Neural cell (in vitro differentiated cells): ENCODE data around the gene PCGF3. TPM values are rescaled to one million over a fixed set of nuclear protein-coding genes. Genes with fewer than 3 reads are reported as not detected.

Source experiments
- H2AFZ ChIP-seq: fragments of 200-600, 300-800 bp; sonication (generic), shearing (Covaris generic); 2 replicates; pipeline ENCODE4 v1.6.0; 2014; ENCODE audit warnings: low read depth, mild to moderate bottlenecking, antibody characterized with exemption, low read length, moderate library complexity
- H3F3A ChIP-seq: fragments of 200-600 bp; shearing (Covaris generic); 2 replicates; pipeline ENCODE4 v1.6.1; 2016; ENCODE audit warnings: mild to moderate bottlenecking, moderate library complexity, mixed read lengths, antibody characterized with exemption, low read length; ENCODE audit not compliant: insufficient read depth, poor library complexity, severe bottlenecking
- H3K27ac ChIP-seq: fragments of 200-600, 300-800 bp; sonication (generic), shearing (Covaris generic); 2 replicates; pipeline ENCODE4 v1.5.1; 2014; ENCODE audit warnings: mild to moderate bottlenecking, low read length, moderate library complexity
- H3K27me3 ChIP-seq: fragments of 300-800, 200-600 bp; sonication (generic), shearing (Covaris generic); 2 replicates; pipeline ENCODE4 v1.6.0; 2014; ENCODE audit warnings: mild to moderate bottlenecking, low read depth, low read length, moderate library complexity; ENCODE audit not compliant: insufficient read depth
- H3K36me3 ChIP-seq: fragments of 300-800, 200-600 bp; sonication (generic), shearing (Covaris generic); 2 replicates; pipeline ENCODE4 v1.5.1; 2014; ENCODE audit warnings: mild to moderate bottlenecking, antibody characterized with exemption, low read length, moderate library complexity; ENCODE audit not compliant: insufficient read depth
- H3K4me2 ChIP-seq: fragments of 300-800, 200-600 bp; sonication (generic), shearing (Covaris generic); 2 replicates; pipeline ENCODE4 v1.6.0; 2014; ENCODE audit warnings: mild to moderate bottlenecking, low read length
- H3K4me3 ChIP-seq: fragments of 300-800, 200-600 bp; sonication (generic), shearing (Covaris generic); 2 replicates; pipeline ENCODE4 v1.5.1; 2014; ENCODE audit warnings: mild to moderate bottlenecking, low read length, moderate library complexity
- H3K79me2 ChIP-seq: fragments of 200-600 bp; shearing (Covaris generic); replicated peaks from 2 replicates; pipeline ENCODE4 v1.6.0; 2014; ENCODE audit warnings: mild to moderate bottlenecking, low read length, moderate library complexity; ENCODE audit not compliant: insufficient read depth
- H3K9ac ChIP-seq: fragments of 300-800, 200-600 bp; sonication (generic), shearing (Covaris generic); 2 replicates; pipeline ENCODE4 v1.6.1; 2016; ENCODE audit warnings: mild to moderate bottlenecking, low read length, mixed read lengths
- H3K9me2 ChIP-seq: fragments of 200-600 bp; shearing (Covaris generic); 2 replicates; pipeline ENCODE4 v1.6.1; 2016; ENCODE audit warnings: mild to moderate bottlenecking, low read length, mixed read lengths; ENCODE audit not compliant: insufficient read depth
- H3K9me3 ChIP-seq: fragments of 200-600, 300-800 bp; sonication (generic), shearing (Covaris generic); 2 replicates; pipeline ENCODE4 v1.6.1; 2016; ENCODE audit warnings: mild to moderate bottlenecking, mixed run types, low read length, moderate library complexity, mixed read lengths
- H4K20me1 ChIP-seq: fragments of 200-600 bp; shearing (Covaris generic); 2 replicates; pipeline ENCODE4 v1.6.1; 2016; ENCODE audit warnings: mild to moderate bottlenecking, mixed run types; ENCODE audit not compliant: insufficient read depth
- EP300 ChIP-seq: fragments of 450-650 bp; conservative IDR thresholded peaks from 2 replicates; pipeline ENCODE4 v1.6.1; 2014; ENCODE audit warnings: antibody characterized with exemption, mild to moderate bottlenecking, moderate library complexity; ENCODE audit not compliant: poor library complexity, severe bottlenecking
- EZH2 ChIP-seq: fragments of 200-600, 300-800 bp; shearing (Covaris generic), sonication (generic); IDR thresholded peaks from 2 replicates; pipeline ENCODE4 v1.6.1; 2014; ENCODE audit warnings: antibody characterized with exemption, low read length, borderline replicate concordance, mild to moderate bottlenecking; ENCODE audit not compliant: insufficient read depth, poor library complexity, severe bottlenecking
- MXI1 ChIP-seq: fragments of 450-650 bp; conservative IDR thresholded peaks from 2 replicates; pipeline ENCODE4 v1.6.1; 2014; ENCODE audit warnings: antibody characterized with exemption, mild to moderate bottlenecking; ENCODE audit not compliant: poor library complexity, severe bottlenecking
- POLR2AphosphoS5 ChIP-seq: IDR thresholded peaks from 2 replicates; pipeline ENCODE4 v1.6.1; 2012
- RAD21 ChIP-seq: fragments of 450-650 bp; conservative IDR thresholded peaks from 2 replicates; pipeline ENCODE4 v1.6.1; 2014; ENCODE audit warnings: antibody characterized with exemption, mild to moderate bottlenecking, moderate library complexity
- SMC3 ChIP-seq: fragments of 450-650 bp; conservative IDR thresholded peaks from 2 replicates; pipeline ENCODE4 v1.6.1; 2014; ENCODE audit warnings: antibody characterized with exemption, mild to moderate bottlenecking, moderate library complexity; ENCODE audit not compliant: poor library complexity
- TAF1 ChIP-seq: IDR thresholded peaks from 2 replicates; pipeline ENCODE4 v1.6.1; 2012; ENCODE audit warnings: low read depth
- polyA plus RNA-seq: library from polyadenylated mRNA; depleted of rRNA; stranded (reverse); fragments of >200 nt; gene quantifications from 2 replicates; pipeline ENCODE4 v1.2.3, GENCODE V29; 2014
- TF ChIP-seq, protein P1 (sequence below): fragments of 450-650 bp; IDR thresholded peaks from 2 replicates; pipeline ENCODE4 v1.5.1; 2014; ENCODE audit warnings: antibody characterized with exemption, mild to moderate bottlenecking, moderate library complexity; ENCODE audit not compliant: poor library complexity, severe bottlenecking
- TF ChIP-seq, protein P2 (sequence below): IDR thresholded peaks from 2 replicates; pipeline ENCODE4 v1.6.1; 2012; ENCODE audit warnings: borderline replicate concordance

The PCGF3 gene
- polyA plus RNA-seq, 1 donor from 2014 or later = 117 TPM

DNA sequence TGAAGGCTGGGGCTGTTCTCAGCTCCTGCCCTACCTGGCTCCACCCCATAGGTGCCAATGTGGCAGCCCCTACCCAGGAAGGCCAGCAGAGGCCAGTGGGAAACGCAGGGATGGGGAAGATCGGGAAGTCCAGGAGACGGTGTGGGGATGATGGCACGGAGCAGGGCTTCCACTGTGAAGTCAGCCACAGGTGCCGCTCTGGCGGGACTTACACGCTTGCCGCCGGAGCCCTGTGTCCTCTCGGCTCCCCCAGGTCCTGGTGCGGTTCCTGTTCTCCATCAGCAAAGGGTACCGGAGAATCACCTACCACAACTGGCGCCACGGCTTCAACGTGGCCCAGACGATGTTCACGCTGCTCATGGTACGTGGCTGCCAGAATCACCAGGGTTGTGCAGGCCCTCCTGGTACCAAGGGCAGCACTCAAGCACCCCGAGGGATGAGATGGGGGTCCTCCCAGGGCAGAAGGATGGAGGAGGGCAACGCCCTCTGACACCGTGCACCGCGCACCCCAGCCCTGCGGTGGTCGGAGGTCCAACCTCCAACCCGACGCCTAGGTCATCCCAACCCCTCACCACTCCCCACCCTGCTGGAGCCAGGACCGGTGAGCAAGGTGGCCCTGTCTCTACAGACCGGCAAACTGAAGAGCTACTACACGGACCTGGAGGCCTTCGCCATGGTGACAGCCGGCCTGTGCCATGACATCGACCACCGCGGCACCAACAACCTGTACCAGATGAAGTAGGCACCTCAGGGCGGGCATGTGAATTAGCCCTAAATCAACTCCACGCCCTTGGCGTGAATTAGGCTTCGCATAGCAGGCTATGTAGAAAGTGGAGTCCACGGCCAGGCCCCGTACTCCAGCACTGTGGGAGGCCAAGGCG is 43.5 kb upstream of the PCGF3 start:
- Histone ChIP-seq H3K27ac (no peak overlapping the region), H3K27me3 (no peaks in the 10 kb centered on the region), H3F3A (no peaks in the 10 kb centered on the region), H3K9me2 (no peaks in the 10 kb centered on the region), H4K20me1 (no peaks in the 10 kb centered on the region), H3K4me2 (no peak overlapping the region), H3K4me3 (no peak overlapping the region), H3K9ac (no peak overlapping the region), H3K36me3 (no peaks in the 10 kb centered on the region), H3K9me3 (no peaks in the 10 kb centered on the region), H3K79me2 (no peaks in the 10 kb centered on the region), H2AFZ (no peak overlapping the region)
- TF ChIP-seq SMC3 (no peak), EP300 (no peak), TAF1 (no peak), RAD21 (no peak), POLR2AphosphoS5 (no peak), MXI1 (no peak), EZH2 (no peak)
- TF ChIP-seq, protein P1, sequence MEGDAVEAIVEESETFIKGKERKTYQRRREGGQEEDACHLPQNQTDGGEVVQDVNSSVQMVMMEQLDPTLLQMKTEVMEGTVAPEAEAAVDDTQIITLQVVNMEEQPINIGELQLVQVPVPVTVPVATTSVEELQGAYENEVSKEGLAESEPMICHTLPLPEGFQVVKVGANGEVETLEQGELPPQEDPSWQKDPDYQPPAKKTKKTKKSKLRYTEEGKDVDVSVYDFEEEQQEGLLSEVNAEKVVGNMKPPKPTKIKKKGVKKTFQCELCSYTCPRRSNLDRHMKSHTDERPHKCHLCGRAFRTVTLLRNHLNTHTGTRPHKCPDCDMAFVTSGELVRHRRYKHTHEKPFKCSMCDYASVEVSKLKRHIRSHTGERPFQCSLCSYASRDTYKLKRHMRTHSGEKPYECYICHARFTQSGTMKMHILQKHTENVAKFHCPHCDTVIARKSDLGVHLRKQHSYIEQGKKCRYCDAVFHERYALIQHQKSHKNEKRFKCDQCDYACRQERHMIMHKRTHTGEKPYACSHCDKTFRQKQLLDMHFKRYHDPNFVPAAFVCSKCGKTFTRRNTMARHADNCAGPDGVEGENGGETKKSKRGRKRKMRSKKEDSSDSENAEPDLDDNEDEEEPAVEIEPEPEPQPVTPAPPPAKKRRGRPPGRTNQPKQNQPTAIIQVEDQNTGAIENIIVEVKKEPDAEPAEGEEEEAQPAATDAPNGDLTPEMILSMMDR = no peak
- TF ChIP-seq, protein P2, sequence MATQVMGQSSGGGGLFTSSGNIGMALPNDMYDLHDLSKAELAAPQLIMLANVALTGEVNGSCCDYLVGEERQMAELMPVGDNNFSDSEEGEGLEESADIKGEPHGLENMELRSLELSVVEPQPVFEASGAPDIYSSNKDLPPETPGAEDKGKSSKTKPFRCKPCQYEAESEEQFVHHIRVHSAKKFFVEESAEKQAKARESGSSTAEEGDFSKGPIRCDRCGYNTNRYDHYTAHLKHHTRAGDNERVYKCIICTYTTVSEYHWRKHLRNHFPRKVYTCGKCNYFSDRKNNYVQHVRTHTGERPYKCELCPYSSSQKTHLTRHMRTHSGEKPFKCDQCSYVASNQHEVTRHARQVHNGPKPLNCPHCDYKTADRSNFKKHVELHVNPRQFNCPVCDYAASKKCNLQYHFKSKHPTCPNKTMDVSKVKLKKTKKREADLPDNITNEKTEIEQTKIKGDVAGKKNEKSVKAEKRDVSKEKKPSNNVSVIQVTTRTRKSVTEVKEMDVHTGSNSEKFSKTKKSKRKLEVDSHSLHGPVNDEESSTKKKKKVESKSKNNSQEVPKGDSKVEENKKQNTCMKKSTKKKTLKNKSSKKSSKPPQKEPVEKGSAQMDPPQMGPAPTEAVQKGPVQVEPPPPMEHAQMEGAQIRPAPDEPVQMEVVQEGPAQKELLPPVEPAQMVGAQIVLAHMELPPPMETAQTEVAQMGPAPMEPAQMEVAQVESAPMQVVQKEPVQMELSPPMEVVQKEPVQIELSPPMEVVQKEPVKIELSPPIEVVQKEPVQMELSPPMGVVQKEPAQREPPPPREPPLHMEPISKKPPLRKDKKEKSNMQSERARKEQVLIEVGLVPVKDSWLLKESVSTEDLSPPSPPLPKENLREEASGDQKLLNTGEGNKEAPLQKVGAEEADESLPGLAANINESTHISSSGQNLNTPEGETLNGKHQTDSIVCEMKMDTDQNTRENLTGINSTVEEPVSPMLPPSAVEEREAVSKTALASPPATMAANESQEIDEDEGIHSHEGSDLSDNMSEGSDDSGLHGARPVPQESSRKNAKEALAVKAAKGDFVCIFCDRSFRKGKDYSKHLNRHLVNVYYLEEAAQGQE = no peak

DNA sequence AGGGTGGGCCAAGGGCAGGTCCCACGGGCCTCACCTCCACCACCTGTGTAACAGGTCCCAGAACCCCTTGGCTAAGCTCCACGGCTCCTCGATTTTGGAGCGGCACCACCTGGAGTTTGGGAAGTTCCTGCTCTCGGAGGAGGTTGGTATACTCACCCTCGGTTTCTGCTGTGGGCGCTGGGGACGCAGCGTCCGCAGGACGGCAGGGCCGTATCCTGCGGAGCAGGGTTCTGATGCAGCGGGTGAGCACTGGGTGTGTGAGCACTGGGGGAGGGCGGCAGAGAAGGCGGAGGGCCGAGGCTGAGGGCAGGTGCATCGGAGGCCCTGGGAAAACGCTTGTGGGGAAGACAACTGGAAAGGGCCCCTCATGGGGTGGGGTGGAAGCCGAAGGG is 42.6 kb upstream of the PCGF3 start:
- no peaks in the 10 kb centered on the region for H3K9me2 ChIP-seq
- no peaks in the 10 kb centered on the region for H3K36me3 ChIP-seq
- H4K20me1 ChIP-seq = no peaks in the 10 kb centered on the region
- H3K9me3 ChIP-seq = no peaks in the 10 kb centered on the region
- H2AFZ ChIP-seq = no peak overlapping the region
- H3K4me3 ChIP-seq = peak overlapping the region; percentile 51
- H3K4me2 ChIP-seq = no peak overlapping the region
- TF ChIP-seq SMC3 (no peak), RAD21 (no peak), EZH2 (no peak), POLR2AphosphoS5 (no peak), EP300 (no peak), TAF1 (no peak), MXI1 (no peak)
- TF ChIP-seq, protein P1 = no peak
- TF ChIP-seq, protein P2 = no peak
- no peaks in the 10 kb centered on the region for H3F3A ChIP-seq
- H3K27me3 ChIP-seq = no peaks in the 10 kb centered on the region
- no peak overlapping the region for H3K9ac ChIP-seq
- no peak overlapping the region for H3K27ac ChIP-seq
- no peaks in the 10 kb centered on the region for H3K79me2 ChIP-seq
